Measurements from ENCODE around the gene C2CD2.

GRCh38 chr21:41932191-41932575 is 21.6 kb downstream of the C2CD2 start:
- no peak for TF ChIP-seq CTCF (IDR thresholded peaks at IDR 0.05)
- TF ChIP-seq POLR2A (IDR thresholded peaks at IDR 0.05): no peak

Data from adrenal gland (tissue), 5 donors.